ENCODE measurements around the gene DPP4. TPM values are rescaled to one million over a fixed set of nuclear protein-coding genes. Genes with fewer than 3 reads are reported as not detected.

DPP4 gene
- total RNA-seq, 1 experiment from 2014 or later: 2.8 TPM

DNA sequence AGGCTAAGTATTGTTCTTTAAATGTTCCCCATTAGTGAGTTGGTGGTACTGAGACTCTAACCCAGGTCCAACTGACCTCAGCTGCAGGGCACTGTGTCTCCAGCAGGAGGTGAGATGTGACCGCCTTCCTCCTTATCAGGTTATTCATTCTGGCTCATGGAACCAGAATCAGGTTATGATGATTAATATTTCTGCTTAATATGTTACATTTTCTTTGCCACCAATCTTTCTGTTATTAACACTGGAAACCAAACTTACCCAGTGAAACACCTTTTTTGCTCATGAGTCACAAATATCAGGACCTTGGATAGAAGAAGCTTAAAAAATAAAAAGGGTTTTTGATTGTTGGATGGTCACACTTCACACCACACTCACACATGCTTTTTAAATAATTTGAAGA, 85.4 kb downstream of the DPP4 start:
- no peaks in the 10 kb centered on the region for H3K27me3 ChIP-seq (ENCODE audit: insufficient read depth, low read length)
- H3K79me2 ChIP-seq (ENCODE audit: insufficient read depth, low read length): no peaks in the 10 kb centered on the region
- H3K27me3 Mint-ChIP-seq (ENCODE audit: low read depth): no peaks in the 10 kb centered on the region
- H2AK5ac ChIP-seq (ENCODE audit: insufficient read length, low read length): no peak overlapping the region
- no peak overlapping the region for H3K9ac ChIP-seq (ENCODE audit: extremely low read depth, insufficient read length, low read length)
- no peak overlapping the region for H2BK12ac ChIP-seq (ENCODE audit: insufficient read length, low read depth, low read length)
- no peaks in the 10 kb centered on the region for H3K36me3 Mint-ChIP-seq (ENCODE audit: insufficient read depth in 1 of 3, low read depth in 3 of 3)
- H3K9me3 Mint-ChIP-seq: no peaks in the 10 kb centered on the region
- H3K23me2 ChIP-seq (ENCODE audit: insufficient read length, low read depth, low read length, poor library complexity, severe bottlenecking): no peaks in the 10 kb centered on the region
- no peak overlapping the region for H4K91ac ChIP-seq (ENCODE audit: insufficient read length, low read depth, low read length)
- H3K4me2 ChIP-seq (ENCODE audit: insufficient read depth, insufficient read length, low read length): no peak overlapping the region
- H2BK5ac ChIP-seq (ENCODE audit: insufficient read length, low read length): no peak overlapping the region
- H3T11ph ChIP-seq (ENCODE audit: low read length): no peak overlapping the region
- no peak overlapping the region for H2BK120ac ChIP-seq (ENCODE audit: low read depth, low read length, poor library complexity, severe bottlenecking)
- no peak overlapping the region for H3K27ac ChIP-seq (ENCODE audit: insufficient read length, low read depth, low read length)
- no peak overlapping the region for H2BK15ac ChIP-seq (ENCODE audit: low read depth, low read length)
- no peak for DNase-seq
- no peak overlapping the region for H3K56ac ChIP-seq (ENCODE audit: insufficient read length, low read depth, low read length)
- H4K5ac ChIP-seq (ENCODE audit: insufficient read length, low read depth, low read length): no peak overlapping the region
- H3K4me3 Mint-ChIP-seq: no peak overlapping the region
- no peaks in the 10 kb centered on the region for H3K79me1 ChIP-seq (ENCODE audit: insufficient read depth, low read depth, low read length, poor library complexity, severe bottlenecking)
- TF ChIP-seq, protein P1, sequence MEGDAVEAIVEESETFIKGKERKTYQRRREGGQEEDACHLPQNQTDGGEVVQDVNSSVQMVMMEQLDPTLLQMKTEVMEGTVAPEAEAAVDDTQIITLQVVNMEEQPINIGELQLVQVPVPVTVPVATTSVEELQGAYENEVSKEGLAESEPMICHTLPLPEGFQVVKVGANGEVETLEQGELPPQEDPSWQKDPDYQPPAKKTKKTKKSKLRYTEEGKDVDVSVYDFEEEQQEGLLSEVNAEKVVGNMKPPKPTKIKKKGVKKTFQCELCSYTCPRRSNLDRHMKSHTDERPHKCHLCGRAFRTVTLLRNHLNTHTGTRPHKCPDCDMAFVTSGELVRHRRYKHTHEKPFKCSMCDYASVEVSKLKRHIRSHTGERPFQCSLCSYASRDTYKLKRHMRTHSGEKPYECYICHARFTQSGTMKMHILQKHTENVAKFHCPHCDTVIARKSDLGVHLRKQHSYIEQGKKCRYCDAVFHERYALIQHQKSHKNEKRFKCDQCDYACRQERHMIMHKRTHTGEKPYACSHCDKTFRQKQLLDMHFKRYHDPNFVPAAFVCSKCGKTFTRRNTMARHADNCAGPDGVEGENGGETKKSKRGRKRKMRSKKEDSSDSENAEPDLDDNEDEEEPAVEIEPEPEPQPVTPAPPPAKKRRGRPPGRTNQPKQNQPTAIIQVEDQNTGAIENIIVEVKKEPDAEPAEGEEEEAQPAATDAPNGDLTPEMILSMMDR (conservative IDR thresholded peaks at IDR 0.05): peak; percentile 76
- no peaks in the 10 kb centered on the region for H3K9me3 ChIP-seq (ENCODE audit: control insufficient read depth, low read depth, low read length)
- no peak overlapping the region for H4K8ac ChIP-seq (replicated peaks; ENCODE audit: insufficient read length, low read depth, low read length)
- no peak overlapping the region for H3K4ac ChIP-seq (ENCODE audit: low read depth, low read length)
- no peak overlapping the region for H2AFZ ChIP-seq (ENCODE audit: low read length)
- WGBS (ENCODE audit: extremely low coverage, insufficient read length, low lambda C conversion rate): no CpG with 5 or more reads among the region's 1 CpG
- no peak overlapping the region for H3K14ac ChIP-seq (ENCODE audit: insufficient read depth, low read length)
- H3K23ac ChIP-seq (ENCODE audit: insufficient read length, low read depth, low read length): no peak overlapping the region
- H3K4me1 ChIP-seq (ENCODE audit: insufficient read depth, low read length): no peaks in the 10 kb centered on the region
- H2BK20ac ChIP-seq (ENCODE audit: low read depth, low read length, poor library complexity, severe bottlenecking): no peak overlapping the region
- H3K27ac Mint-ChIP-seq: no peak overlapping the region
- H3K18ac ChIP-seq (ENCODE audit: insufficient read length, low read depth, low read length): no peak overlapping the region
- peaks cover 4 to 5% of the 10 kb centered on the region in 2 experiments; a peak in 3 of 4 replicates for H3K4me1 Mint-ChIP-seq
- no peaks in the 10 kb centered on the region for H4K20me1 ChIP-seq (ENCODE audit: control insufficient read depth, insufficient read depth, insufficient read length)

Data from H9 (cell line).